T-helper 1 cell treated with Interleukin-12 subunit alpha and Interleukin-12 subunit beta and Interleukin-4 antibody, amounts not matched to agents 30 ng/mL and 1 ng/mL, for 36 hours (primary cell): Measurements from ENCODE around the gene CLBA1. TPM values are rescaled to one million over a fixed set of nuclear protein-coding genes. Genes with fewer than 3 reads are reported as not detected.

Experiments
- intact Hi-C: fragments of 100-400 bp; cut with micrococcal nuclease; formaldehyde crosslinking; loops from one replicate; pipeline ENCODE4 v1.15.1; 2024
- total RNA-seq: library from RNA; stranded (reverse); gene quantifications from 2 replicates; pipeline ENCODE4 v1.2.3, GENCODE V29; 2022

The CLBA1 gene
- total RNA-seq, 1 donor from 2014 or later: 0.69 TPM

GRCh38 chr14:104968541-104969401 lies 16.8 kb upstream of the CLBA1 start:
- intact Hi-C loops: no loop called here

- intact Hi-C loops: no loop called here
Observed at GRCh38 chr14:104969741-104970230, 15.8 kb upstream of the CLBA1 start.

- intact Hi-C loops: no loop called here
Observed at GRCh38 chr14:104970231-104971068, 15.1 kb upstream of the CLBA1 start.

- intact Hi-C loops: no loop called here
Observed at GRCh38 chr14:104971447-104972240, 13.9 kb upstream of the CLBA1 start.

GRCh38 chr14:104972301-104973134 lies 13.1 kb upstream of the CLBA1 start:
- intact Hi-C loops: no loop called here

- intact Hi-C loops: no loop called here
Observed at GRCh38 chr14:104973135-104973384, 12.5 kb upstream of the CLBA1 start.

GRCh38 chr14:104973385-104974145 lies 12.0 kb upstream of the CLBA1 start:
- intact Hi-C loops: no loop called here

- intact Hi-C loops: no loop called here
Observed at GRCh38 chr14:104974146-104974541, 11.4 kb upstream of the CLBA1 start.

- intact Hi-C loops: loop anchor here (5.0 kb wide), 1 partner anchor 517 kb away; the partner anchor contains the start of gene TEDC1
Observed at GRCh38 chr14:104974665-104975390, 10.8 kb upstream of the CLBA1 start.

- intact Hi-C loops: loop anchor here (1.0 to 5.0 kb wide), 5 partner anchors 45 to 517 kb away; partner anchors contain the start of genes CDCA4 and TEDC1
Observed at GRCh38 chr14:104975481-104976197, 9.9 kb upstream of the CLBA1 start.

GRCh38 chr14:104976198-104977007 lies 9.2 kb upstream of the CLBA1 start:
- intact Hi-C loops: loop anchor here (1.0 to 5.0 kb wide), 5 partner anchors 44 to 516 kb away; partner anchors contain the start of genes CDCA4 and TEDC1

- intact Hi-C loops: loop anchor here (2.0 to 5.0 kb wide), 2 partner anchors 44 to 515 kb away; partner anchors contain the start of genes CDCA4 and TEDC1
Observed at GRCh38 chr14:104977008-104977680, 8.4 kb upstream of the CLBA1 start.

GRCh38 chr14:104977681-104978653 lies 7.6 kb upstream of the CLBA1 start, which contains the start of gene AHNAK2:
TSS of gene AHNAK2 (minus strand) at chr14:104978374. CDS start at chr14:104978237, 137 bp downstream.
- intact Hi-C loops: loop anchor here (2.0 to 5.0 kb wide), 2 partner anchors 43 to 514 kb away; partner anchors contain the start of genes CDCA4 and TEDC1

GRCh38 chr14:104978746-104979691 lies 6.6 kb upstream of the CLBA1 start:
- intact Hi-C loops: loop anchor here (5.0 kb wide), 1 partner anchor 513 kb away; the partner anchor contains the start of gene TEDC1
